SW 1271 (cell line): ENCODE measurements around the gene CELA2A.
"Not testable (repeated sequence)": the region's sequence is repeated elsewhere in the genome, so short reads cannot be mapped to it uniquely, and the experiment has no call there.

Experiments used
- DNase-seq, 2 experiments: peaks; one replicate each; lab custom pipeline; 2025; lab: John Stamatoyannopoulos, UW

CELA2A gene

GRCh38 chr1:15468145-15468544 is 11.6 kb downstream of the CELA2A start:
- no peak for DNase-seq

- DNase-seq = no peak
Observed at GRCh38 chr1:15469361-15469760, 12.8 kb downstream of the CELA2A start.

- DNase-seq = not testable (repeated sequence)
Observed at GRCh38 chr1:15469821-15470448, 13.4 kb downstream of the CELA2A start.

- DNase-seq = not testable (repeated sequence)
Observed at GRCh38 chr1:15471067-15471466, 14.5 kb downstream of the CELA2A start.

- not testable (repeated sequence) for DNase-seq
Observed at GRCh38 chr1:15471723-15472122, 15.2 kb downstream of the CELA2A start.

- no peak for DNase-seq
Observed at GRCh38 chr1:15472587-15472986, 16.1 kb downstream of the CELA2A start.

- DNase-seq = no peak
Observed at GRCh38 chr1:15475752-15476314, 19.3 kb downstream of the CELA2A start, which contains the start of gene CELA2B. Gene CELA2B, plus strand, starts transcription at chr1:15476104. Its CDS starts 22 bp downstream, at chr1:15476126.

GRCh38 chr1:15476927-15477326 is 20.4 kb downstream of the CELA2A start:
- no peak for DNase-seq

GRCh38 chr1:15477646-15478212 is 21.2 kb downstream of the CELA2A start:
- no peak for DNase-seq

GRCh38 chr1:15479654-15480347 is 23.3 kb downstream of the CELA2A start:
- no peak for DNase-seq

GRCh38 chr1:15482455-15482854 is 25.9 kb downstream of the CELA2A start:
- not testable (repeated sequence) for DNase-seq

GRCh38 chr1:15482983-15483543 is 26.5 kb downstream of the CELA2A start:
- DNase-seq = not testable (repeated sequence)

- DNase-seq = no peak
Observed at GRCh38 chr1:15483971-15484370, 27.4 kb downstream of the CELA2A start.

- not testable (repeated sequence) for DNase-seq
Observed at GRCh38 chr1:15484443-15484842, 27.9 kb downstream of the CELA2A start.

- no peak for DNase-seq
Observed at GRCh38 chr1:15485636-15486035, 29.1 kb downstream of the CELA2A start.

- not testable (repeated sequence) for DNase-seq
Observed at GRCh38 chr1:15486844-15487610, 30.5 kb downstream of the CELA2A start.

- DNase-seq = no peak
Observed at GRCh38 chr1:15488371-15488770, 31.8 kb downstream of the CELA2A start.

- no peak for DNase-seq
Observed at GRCh38 chr1:15489052-15489736, 32.7 kb downstream of the CELA2A start.

- DNase-seq = not testable (repeated sequence)
Observed at GRCh38 chr1:15491010-15491409, 34.5 kb downstream of the CELA2A start.

GRCh38 chr1:15492596-15492995 is 36.1 kb downstream of the CELA2A start:
- no peak for DNase-seq

GRCh38 chr1:15493869-15494390 is 37.4 kb downstream of the CELA2A start:
- DNase-seq = no peak
